ENCODE measurements around the gene RAB33A. TPM values are rescaled to one million over a fixed set of nuclear protein-coding genes. Genes with fewer than 3 reads are reported as not detected.

RAB33A gene
- total RNA-seq, 1 donor from 2014 or later, result 0.98 TPM

DNA sequence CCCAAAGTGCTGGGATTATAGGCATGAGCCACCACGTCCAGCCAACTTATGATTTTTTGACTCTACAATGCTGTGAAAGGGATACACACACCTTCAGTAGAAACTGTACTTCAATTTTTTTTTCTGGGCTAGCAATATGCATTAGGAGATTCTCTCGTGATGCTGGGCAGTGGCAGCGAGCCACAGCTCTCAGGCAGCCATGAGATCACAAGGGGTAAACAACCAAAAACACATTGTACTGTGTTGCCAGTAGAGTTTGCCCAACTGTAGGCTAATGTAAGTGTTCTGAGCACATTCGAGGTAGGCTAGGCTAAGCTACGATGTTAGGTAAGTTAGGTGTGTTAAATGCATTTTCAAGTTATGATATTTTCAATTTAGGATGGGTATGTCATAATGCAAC is 25.7 kb downstream of the RAB33A start:
- Histone ChIP-seq H3K27ac (no peak overlapping the region), H3K4me1 (no peaks in the 10 kb centered on the region), H3K9me3 (no peaks in the 10 kb centered on the region), H3K27me3 (no peaks in the 10 kb centered on the region), H3K4me3 (no peak overlapping the region), H3K36me3 (no peaks in the 10 kb centered on the region)
- DNase-seq (ENCODE audit: extremely low spot score in 2 of 2), result no peak
- intact Hi-C loops (cut with DNase I), result no loop called here
- TF ChIP-seq, protein P1, sequence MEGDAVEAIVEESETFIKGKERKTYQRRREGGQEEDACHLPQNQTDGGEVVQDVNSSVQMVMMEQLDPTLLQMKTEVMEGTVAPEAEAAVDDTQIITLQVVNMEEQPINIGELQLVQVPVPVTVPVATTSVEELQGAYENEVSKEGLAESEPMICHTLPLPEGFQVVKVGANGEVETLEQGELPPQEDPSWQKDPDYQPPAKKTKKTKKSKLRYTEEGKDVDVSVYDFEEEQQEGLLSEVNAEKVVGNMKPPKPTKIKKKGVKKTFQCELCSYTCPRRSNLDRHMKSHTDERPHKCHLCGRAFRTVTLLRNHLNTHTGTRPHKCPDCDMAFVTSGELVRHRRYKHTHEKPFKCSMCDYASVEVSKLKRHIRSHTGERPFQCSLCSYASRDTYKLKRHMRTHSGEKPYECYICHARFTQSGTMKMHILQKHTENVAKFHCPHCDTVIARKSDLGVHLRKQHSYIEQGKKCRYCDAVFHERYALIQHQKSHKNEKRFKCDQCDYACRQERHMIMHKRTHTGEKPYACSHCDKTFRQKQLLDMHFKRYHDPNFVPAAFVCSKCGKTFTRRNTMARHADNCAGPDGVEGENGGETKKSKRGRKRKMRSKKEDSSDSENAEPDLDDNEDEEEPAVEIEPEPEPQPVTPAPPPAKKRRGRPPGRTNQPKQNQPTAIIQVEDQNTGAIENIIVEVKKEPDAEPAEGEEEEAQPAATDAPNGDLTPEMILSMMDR (IDR thresholded peaks at IDR 0.05), result no peak

DNA sequence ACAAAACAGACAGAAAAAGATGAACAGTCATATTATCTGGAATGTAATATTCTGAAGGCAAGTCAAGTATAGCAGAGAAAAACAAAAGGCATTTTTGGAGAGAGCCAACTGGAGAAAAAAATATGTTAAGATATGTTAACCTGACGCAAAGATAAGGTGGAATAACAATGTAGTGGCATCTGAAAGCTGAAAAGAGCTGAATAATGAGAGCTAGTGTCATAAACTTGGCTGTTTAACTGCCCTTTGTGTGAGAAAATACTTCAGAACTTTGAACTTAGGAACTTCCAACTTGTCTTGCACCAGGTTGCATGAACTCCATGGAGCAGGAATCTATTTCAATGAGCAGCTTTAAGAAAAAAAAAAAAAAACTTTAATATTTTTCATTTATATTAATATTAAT is 32.9 kb downstream of the RAB33A start:
- H3K4me1 ChIP-seq, result no peaks in the 10 kb centered on the region
- no peaks in the 10 kb centered on the region for H3K9me3 ChIP-seq
- H3K27me3 ChIP-seq, result no peaks in the 10 kb centered on the region
- H3K36me3 ChIP-seq, result no peaks in the 10 kb centered on the region
- DNase-seq (ENCODE audit: extremely low spot score in 2 of 2), result no peak
- intact Hi-C loops (cut with DNase I), result no loop called here
- no peak overlapping the region for H3K4me3 ChIP-seq
- no peak overlapping the region for H3K27ac ChIP-seq
- TF ChIP-seq POLR2A (IDR thresholded peaks at IDR 0.05) (no peak), POLR2AphosphoS5 (IDR thresholded peaks at IDR 0.05; ENCODE audit: insufficient read depth in 1 of 2, low read depth in 1 of 2) (no peak)
- TF ChIP-seq, protein P1 (IDR thresholded peaks at IDR 0.05), result no peak

DNA sequence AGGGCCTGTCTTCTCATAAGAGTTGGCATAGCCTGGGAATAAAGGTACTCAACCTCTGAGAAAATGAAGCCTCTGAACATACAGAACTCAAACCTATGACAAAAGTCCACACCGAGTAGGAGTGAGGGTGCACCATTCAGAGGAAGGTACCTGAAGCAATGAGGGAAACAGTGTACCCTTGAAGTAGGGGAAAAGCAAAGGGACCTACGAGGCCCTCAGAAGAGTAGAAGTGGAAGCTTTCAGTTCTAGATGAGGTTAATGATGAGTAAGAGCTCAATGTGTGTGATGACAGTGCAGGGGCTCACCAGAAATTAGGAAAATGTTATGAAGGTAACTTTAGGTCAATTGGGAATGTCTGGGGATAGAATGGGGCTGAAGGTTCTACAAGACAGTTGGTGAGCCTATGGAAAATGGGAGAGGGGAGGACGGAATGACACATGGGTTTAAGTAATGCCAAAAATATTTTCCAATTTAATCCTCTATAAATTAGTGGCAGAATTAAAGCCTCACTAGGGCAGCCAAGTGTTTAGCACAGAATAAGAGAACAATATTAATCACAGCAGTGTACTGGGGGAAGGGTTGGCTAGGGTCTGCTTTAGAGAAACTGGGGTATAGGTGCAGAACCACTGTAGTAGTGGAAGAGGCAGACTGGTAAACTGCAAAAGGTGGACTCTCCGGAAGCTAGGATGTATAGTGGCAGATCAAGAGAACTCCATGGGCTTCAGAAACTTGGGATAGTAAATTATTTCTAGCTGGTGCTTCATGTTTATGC is 39.8 kb downstream of the RAB33A start:
- Histone ChIP-seq H3K36me3 (no peaks in the 10 kb centered on the region), H3K9me3 (no peaks in the 10 kb centered on the region), H3K4me3 (no peak overlapping the region), H3K27ac (no peak overlapping the region), H3K4me1 (no peaks in the 10 kb centered on the region), H3K27me3 (no peaks in the 10 kb centered on the region)
- intact Hi-C loops (cut with DNase I), result no loop called here
- DNase-seq (ENCODE audit: extremely low spot score in 2 of 2), result no peak
- no peak for TF ChIP-seq POLR2A (IDR thresholded peaks at IDR 0.05)
- TF ChIP-seq POLR2AphosphoS5 (IDR thresholded peaks at IDR 0.05; ENCODE audit: insufficient read depth in 1 of 2, low read depth in 1 of 2), result no peak
- TF ChIP-seq, protein P1 (IDR thresholded peaks at IDR 0.05), result no peak

DNA sequence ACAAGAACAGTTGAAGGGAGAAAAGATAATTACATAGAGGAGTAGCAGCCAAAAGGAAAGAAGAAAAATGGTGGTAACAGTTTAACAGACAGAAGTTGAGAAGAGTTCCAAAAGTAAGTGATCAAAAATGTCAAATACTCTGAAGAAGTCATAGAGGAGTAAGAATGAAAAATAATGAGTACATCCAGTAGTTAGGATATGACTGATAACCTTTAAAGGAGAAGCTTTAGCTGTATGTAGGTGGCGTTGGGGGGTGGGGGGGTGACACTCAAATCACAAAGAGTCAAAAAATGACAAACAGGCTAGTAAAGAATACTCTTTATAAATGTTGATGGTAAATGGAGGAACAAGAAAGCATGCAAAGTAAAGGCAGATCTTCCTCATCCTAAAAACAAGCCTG is 40.6 kb downstream of the RAB33A start:
- H3K9me3 ChIP-seq, result no peaks in the 10 kb centered on the region
- TF ChIP-seq POLR2AphosphoS5 (IDR thresholded peaks at IDR 0.05; ENCODE audit: insufficient read depth in 1 of 2, low read depth in 1 of 2) (no peak), POLR2A (IDR thresholded peaks at IDR 0.05) (no peak)
- TF ChIP-seq, protein P1 (IDR thresholded peaks at IDR 0.05), result no peak
- no peaks in the 10 kb centered on the region for H3K36me3 ChIP-seq
- no peak overlapping the region for H3K27ac ChIP-seq
- H3K27me3 ChIP-seq, result no peaks in the 10 kb centered on the region
- no peak for DNase-seq (ENCODE audit: extremely low spot score in 2 of 2)
- intact Hi-C loops (cut with DNase I), result no loop called here
- H3K4me1 ChIP-seq, result no peaks in the 10 kb centered on the region
- H3K4me3 ChIP-seq, result no peak overlapping the region

DNA sequence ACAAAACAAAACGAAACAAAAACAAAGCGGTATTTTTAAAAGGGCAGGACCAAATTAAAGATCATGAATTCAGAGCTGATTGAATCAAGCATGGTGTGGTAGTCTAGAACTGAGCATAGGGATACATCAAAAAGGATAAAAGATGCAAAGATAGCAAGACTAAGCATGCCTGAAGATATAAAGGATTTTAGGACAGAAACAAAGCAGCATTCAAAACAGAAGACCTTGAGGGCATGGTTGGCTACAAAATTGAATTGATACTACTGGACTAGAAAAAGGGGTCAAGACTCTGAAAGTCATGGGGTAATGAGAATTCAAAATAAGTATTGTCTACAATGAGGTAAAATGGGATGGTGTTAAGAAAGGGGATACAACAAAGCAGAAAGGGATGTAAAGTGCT is 41.6 kb downstream of the RAB33A start:
- no peak for TF ChIP-seq POLR2A (IDR thresholded peaks at IDR 0.05)
- TF ChIP-seq POLR2AphosphoS5 (IDR thresholded peaks at IDR 0.05; ENCODE audit: insufficient read depth in 1 of 2, low read depth in 1 of 2), result no peak
- TF ChIP-seq, protein P1 (IDR thresholded peaks at IDR 0.05), result no peak
- H3K27ac ChIP-seq, result no peak overlapping the region
- no peak overlapping the region for H3K4me3 ChIP-seq
- H3K4me1 ChIP-seq, result no peaks in the 10 kb centered on the region
- intact Hi-C loops (cut with DNase I), result no loop called here
- H3K36me3 ChIP-seq, result no peaks in the 10 kb centered on the region
- no peaks in the 10 kb centered on the region for H3K9me3 ChIP-seq
- H3K27me3 ChIP-seq, result no peaks in the 10 kb centered on the region
- no peak for DNase-seq (ENCODE audit: extremely low spot score in 2 of 2)
